A549 (cell line): ENCODE data around the gene RAET1E. TPM values are rescaled to one million over a fixed set of nuclear protein-coding genes. Genes with fewer than 3 reads are reported as not detected.
A peak's percentile ranks its signal among the peaks of the same experiment; 100 is the strongest.
"Not testable (repeated sequence)": the region's sequence is repeated elsewhere in the genome, so short reads cannot be mapped to it uniquely, and the experiment has no call there.

Experiments
- ATAC-seq, 2 experiments: fragments of 200-7000 bp in 1 of 2; fragments of >200 bp in 1 of 2; cut with Nextera tagmentation in 1 of 2; cut with Tn5 transposase in 1 of 2; 3 replicates each; pipeline versions ENCODE4 v1.8.0 to v1.9.1; 2018 to 2020; ENCODE audit warnings: mild to moderate bottlenecking in 1 of 2, moderate library complexity in 1 of 2
- CTCF ChIA-PET: fragments of 300-600 bp; sonication (Branson Sonifier 250); formaldehyde crosslinking; extraction: SDS; loops from one replicate; lab custom pipeline; 2021; ENCODE audit warnings: antibody characterized with exemption, inconsistent platforms; lab: Yijun Ruan, JAX
- POLR2A ChIA-PET: fragments of 350-600 bp; formaldehyde crosslinking; extraction: SDS; loops from one replicate; lab custom pipeline; 2021; ENCODE audit warnings: antibody characterized with exemption, inconsistent platforms; lab: Yijun Ruan, JAX
- DNase-seq, 2 experiments: peaks; one replicate each; pipeline versions ENCODE4 v3.0.0 to v3.0.0-alpha.2; 2011 to 2016; ENCODE audit warnings: low read depth in 1 of 2, low spot score in 1 of 2
- FAIRE-seq: peaks from 2 replicates; lab custom pipeline; 2011; peaks lifted over from hg19 to GRCh38; lab: Jason Lieb, UNC
- H3K27ac ChIP-seq, 2 experiments: fragments of >200 bp; sonication (Bioruptor Twin); formaldehyde crosslinking; 3 replicates each; pipeline ENCODE4 v1.5.1; 2016 to 2017
- H3K4me1 ChIP-seq: fragments of >200 bp; sonication (Bioruptor Twin); formaldehyde crosslinking; 3 replicates; pipeline ENCODE4 v1.6.1; 2016
- H3K4me2 ChIP-seq: fragments of >200 bp; sonication (Bioruptor Twin); formaldehyde crosslinking; 3 replicates; pipeline ENCODE4 v1.6.1; 2016
- H3K4me3 ChIP-seq: fragments of >200 bp; sonication (Bioruptor Twin); formaldehyde crosslinking; 3 replicates; pipeline ENCODE4 v1.5.1; 2016
- H3K9me3 ChIP-seq: fragments of >200 bp; sonication (Bioruptor Twin); formaldehyde crosslinking; 3 replicates; pipeline ENCODE4 v1.6.1; 2016
- BHLHE40 ChIP-seq: IDR thresholded peaks from 2 replicates; pipeline ENCODE4 v1.6.1; 2012; ENCODE audit warnings: low read depth, low read length, inconsistent platforms
- CBX2 ChIP-seq: fragments of 200-600 bp; sonication (generic); IDR thresholded peaks from 2 replicates; pipeline ENCODE4 v1.6.1; 2016; ENCODE audit warnings: low read depth, mild to moderate bottlenecking, borderline replicate concordance
- CTCF ChIP-seq: fragments of >200 bp; sonication (Bioruptor Twin); formaldehyde crosslinking; IDR thresholded peaks from 3 replicates; pipeline ENCODE4 v1.5.1; 2016
- EHMT2 ChIP-seq: fragments of 200-600 bp; sonication (generic); IDR thresholded peaks from 2 replicates; pipeline ENCODE4 v1.6.1; 2016; ENCODE audit warnings: antibody characterized with exemption, low read depth, mild to moderate bottlenecking, moderate library complexity
- EP300 ChIP-seq, 2 experiments: fragments of >200 bp; sonication (Bioruptor Twin); formaldehyde crosslinking; IDR thresholded peaks; 2 replicates in 1 of 2; 3 replicates in 1 of 2; pipeline ENCODE4 v1.6.1; 2016 to 2017
- FOSB ChIP-seq: fragments of 250-450 bp; sonication (Bioruptor Pico); IDR thresholded peaks from 2 replicates; pipeline ENCODE4 v1.5.0; 2020; ENCODE audit warnings: mild to moderate bottlenecking, moderate library complexity
- HOXA7 ChIP-seq: fragments of 250-450 bp; sonication (Bioruptor Pico); IDR thresholded peaks from 2 replicates; pipeline ENCODE4 v1.5.0; 2020; ENCODE audit warnings: mild to moderate bottlenecking, moderate library complexity
- HOXB13 ChIP-seq: fragments of 250-450 bp; sonication (Bioruptor Pico); IDR thresholded peaks from 2 replicates; pipeline ENCODE4 v1.5.0; 2020; ENCODE audit warnings: low read depth, mild to moderate bottlenecking, moderate library complexity
- JUNB ChIP-seq: fragments of >200 bp; sonication (Bioruptor Twin); formaldehyde crosslinking; IDR thresholded peaks from 2 replicates; pipeline ENCODE4 v1.6.1; 2016
- MAX ChIP-seq: IDR thresholded peaks from 2 replicates; pipeline ENCODE4 v1.6.1; 2012
- NFE2L2 ChIP-seq: fragments of 150-350 bp; conservative IDR thresholded peaks from 2 replicates; pipeline ENCODE4 v1.6.1; 2014; ENCODE audit warnings: low read length
- PBX3 ChIP-seq: IDR thresholded peaks from 2 replicates; pipeline ENCODE4 v1.6.1; 2012
- PHF8 ChIP-seq: fragments of 200-600 bp; sonication (generic); IDR thresholded peaks from 2 replicates; pipeline ENCODE4 v1.6.1; 2016; ENCODE audit warnings: low read depth, mild to moderate bottlenecking, antibody characterized with exemption, moderate library complexity, borderline replicate concordance
- RAD21 ChIP-seq, 2 experiments: fragments of >200 bp in 1 of 2; sonication (Bioruptor Twin) in 1 of 2; formaldehyde crosslinking in 1 of 2; IDR thresholded peaks in 1 of 2; conservative IDR thresholded peaks in 1 of 2; 2 replicates in 1 of 2; 3 replicates in 1 of 2; pipeline ENCODE4 v1.6.1; 2012 to 2018; ENCODE audit warnings: inconsistent platforms in 1 of 2
- RARB ChIP-seq: fragments of 250-450 bp; sonication (Bioruptor Pico); IDR thresholded peaks from 2 replicates; pipeline ENCODE4 v1.8.0; 2021; ENCODE audit warnings: mild to moderate bottlenecking, moderate library complexity
- SMC3 ChIP-seq: fragments of >200 bp; sonication (Bioruptor Twin); formaldehyde crosslinking; IDR thresholded peaks from 3 replicates; pipeline ENCODE4 v1.6.1; 2018; ENCODE audit warnings: inconsistent platforms
- TP53 ChIP-seq: fragments of 250-450 bp; sonication (Bioruptor Pico); IDR thresholded peaks from 2 replicates; pipeline ENCODE4 v1.5.0; 2021; ENCODE audit warnings: mild to moderate bottlenecking, moderate library complexity
- ZSCAN20 ChIP-seq: fragments of 250-450 bp; sonication (Bioruptor Pico); IDR thresholded peaks from 2 replicates; pipeline ENCODE4 v1.8.0; 2022; ENCODE audit warnings: mild to moderate bottlenecking, moderate library complexity
- WGBS: methylation state at CpG from one replicate; pipeline ENCODE4 v1.1.6; 2017; ENCODE audit errors: missing lambda C conversion rate; 5-methylcytosine and 5-hydroxymethylcytosine counted together
- polyA plus RNA-seq, 4 experiments: library from polyadenylated mRNA; depleted of rRNA in 3 of 4; stranded (reverse); fragments of >200 nt; fragmentation: RNase III in 1 of 4; extraction: RNeasy Plus Mini Kit Qiagen cat#74134 plus additional on column Dnase treatment in 1 of 4; gene quantifications; 2 replicates in 3 of 4; 3 replicates in 1 of 4; pipeline ENCODE4 v1.2.3, GENCODE V29; 2011 to 2017

RAET1E gene
- polyA plus RNA-seq, 2 of the 4 experiments (the other 2 are of a cell fraction): 2.8 to 4.5 TPM

- ATAC-seq: peak; percentile 49 to 72; a peak in 5 of 6 replicates
- peak overlapping the region; percentile 44 for H3K4me3 ChIP-seq
- POLR2A ChIA-PET, H3K4me1 ChIP-seq: not testable (repeated sequence)
- TF ChIP-seq SMC3: 0 out of 3 replicates have a peak, but pooled peaks have one; percentile 7
- peak; percentile 29; the same call in 1 of the 3 replicates for TF ChIP-seq CTCF
- TF ChIP-seq RAD21 (conservative IDR thresholded peaks at IDR 0.05 in 1 of 2, IDR thresholded peaks at IDR 0.05 in 1 of 2): 0 out of 5 replicates have a peak, but pooled peaks of 1 of the 2 experiments have one; percentile 21
- TF ChIP-seq, all 56 proteins: peak for 3; not testable (repeated sequence) for 53
- Histone ChIP-seq H3K4me2 (peak overlapping the region; percentile 100), H3K27ac (peak overlapping the region; percentile 49 to 84; a peak in 4 of 6 replicates)
- not testable (repeated sequence) for FAIRE-seq, DNase-seq, H3K9me3 ChIP-seq
- CTCF ChIA-PET: interaction anchor here (1.2 kb wide), 1 partner anchor 79 kb away, joined by 3 read pairs; no protein-coding TSS in a partner anchor
- WGBS: 7% methylated on average over 4 of the region's 20 CpGs
Measured at GRCh38 chr6:149938013-149938570, 40.2 kb upstream of the RAET1E start.

GRCh38 chr6:149936743-149937142 lies 38.8 kb upstream of the RAET1E start:
- H3K4me1 ChIP-seq: peaks cover 4% of the 10 kb centered on the region; the same call in 1 of the 3 replicates
- WGBS: 21% methylated on average over 2 of the region's 2 CpGs
- no peak overlapping the region for H3K27ac ChIP-seq
- CTCF ChIA-PET: interaction anchor here (1.7 kb wide), 1 partner anchor 80 kb away, joined by 7 read pairs; no protein-coding TSS in a partner anchor
- no peak overlapping the region for H3K4me3 ChIP-seq
- FAIRE-seq: no peak
- DNase-seq: no peak
- no peak overlapping the region for H3K4me2 ChIP-seq
- ATAC-seq: no peak
- no peak for TF ChIP-seq SMC3
- POLR2A ChIA-PET: no interaction called here
- H3K9me3 ChIP-seq: no peaks in the 10 kb centered on the region

GRCh38 chr6:149935668-149936067 lies 37.8 kb upstream of the RAET1E start:
- TF ChIP-seq FOSB (CRISPR knock-in tag) (no peak), PHF8 (no peak), NFE2L2 (no peak), EP300 (IDR thresholded peaks at IDR 0.05) (no peak), HOXB13 (CRISPR knock-in tag) (no peak), HOXA7 (CRISPR knock-in tag) (no peak)
- Histone ChIP-seq H3K27ac (no peak overlapping the region), H3K4me3 (no peak overlapping the region), H3K4me1 (peaks cover 4% of the 10 kb centered on the region; the same call in 1 of the 3 replicates), H3K9me3 (no peaks in the 10 kb centered on the region), H3K4me2 (no peak overlapping the region)
- ChIA-PET POLR2A (no interaction called here), CTCF (interaction anchor here (0.7 to 1.7 kb wide), 5 partner anchors 16 to 881 kb away, joined by 3 to 11 read pairs (median 4); no protein-coding TSS in a partner anchor)
- no peak for DNase-seq
- 73% methylated on average over 1 of the region's 2 CpGs for WGBS
- no peak for FAIRE-seq
- no peak for ATAC-seq

- Histone ChIP-seq H3K4me3 (no peak overlapping the region), H3K9me3 (no peaks in the 10 kb centered on the region), H3K4me2 (no peak overlapping the region), H3K27ac (no peak overlapping the region), H3K4me1 (peaks cover 4% of the 10 kb centered on the region; the same call in 1 of the 3 replicates)
- no peak for DNase-seq
- WGBS: 34% methylated on average over 4 of the region's 4 CpGs
- CTCF ChIA-PET: interaction anchor here (0.7 to 1.6 kb wide), 7 partner anchors 17 to 882 kb away, joined by 3 to 11 read pairs (median 3); no protein-coding TSS in a partner anchor
- TF ChIP-seq BHLHE40: no peak
- TF ChIP-seq CTCF: no peak
- TF ChIP-seq PBX3: no peak
- TF ChIP-seq EHMT2: no peak
- TF ChIP-seq RAD21 (conservative IDR thresholded peaks at IDR 0.05 in 1 of 2, IDR thresholded peaks at IDR 0.05 in 1 of 2): no peak
- no peak for TF ChIP-seq MAX
- TF ChIP-seq CBX2: no peak
- no peak for TF ChIP-seq NFE2L2
- TF ChIP-seq RARB: no peak
- no peak for TF ChIP-seq JUNB
- no peak for TF ChIP-seq ZSCAN20 (CRISPR knock-in tag)
- TF ChIP-seq TP53 (CRISPR knock-in tag): no peak
- no peak for TF ChIP-seq HOXB13 (CRISPR knock-in tag)
- ATAC-seq: no peak
- POLR2A ChIA-PET: no interaction called here
- FAIRE-seq: no peak
Measured at GRCh38 chr6:149935246-149935645, 37.3 kb upstream of the RAET1E start.
